SK-N-DZ (cell line): ENCODE measurements around the gene ARID2.

ENCODE experiments used
- DNase-seq: peaks from one replicate; pipeline ENCODE4 v3.0.0-alpha.2; 2015; ENCODE audit warnings: low spot score

ARID2 gene

GRCh38 chr12:45850302-45850701 is 120.8 kb downstream of the ARID2 start:
- no peak for DNase-seq

GRCh38 chr12:45852508-45852907 is 123.0 kb downstream of the ARID2 start:
- DNase-seq, result no peak

GRCh38 chr12:45853550-45853949 is 124.0 kb downstream of the ARID2 start:
- DNase-seq, result no peak

- no peak for DNase-seq
These were observed 133.8 kb downstream of the ARID2 start for GRCh38 chr12:45863332-45863731.

GRCh38 chr12:45866299-45866698 is 136.8 kb downstream of the ARID2 start:
- DNase-seq, result no peak

- no peak for DNase-seq
These were observed 142.9 kb downstream of the ARID2 start for GRCh38 chr12:45872446-45872845.

- no peak for DNase-seq
These were observed 147.6 kb downstream of the ARID2 start for GRCh38 chr12:45877069-45877468.

- no peak for DNase-seq
These were observed 149.2 kb downstream of the ARID2 start for GRCh38 chr12:45878630-45879255.

GRCh38 chr12:45879363-45879895 is 149.9 kb downstream of the ARID2 start:
- no peak for DNase-seq

GRCh38 chr12:45880533-45880932 is 151.0 kb downstream of the ARID2 start:
- no peak for DNase-seq

- DNase-seq, result no peak
These were observed 153.7 kb downstream of the ARID2 start for GRCh38 chr12:45883187-45883586.

GRCh38 chr12:45886685-45887084 is 157.2 kb downstream of the ARID2 start:
- no peak for DNase-seq

GRCh38 chr12:45887544-45887943 is 158.0 kb downstream of the ARID2 start:
- DNase-seq, result no peak

- no peak for DNase-seq
These were observed 160.8 kb downstream of the ARID2 start for GRCh38 chr12:45890276-45890675.

- DNase-seq, result no peak
These were observed 163.7 kb downstream of the ARID2 start for GRCh38 chr12:45893240-45893639.

GRCh38 chr12:45895961-45896360 is 166.5 kb downstream of the ARID2 start:
- no peak for DNase-seq

GRCh38 chr12:45898094-45898493 is 168.6 kb downstream of the ARID2 start:
- DNase-seq, result no peak

GRCh38 chr12:45907955-45908354 is 178.4 kb downstream of the ARID2 start:
- no peak for DNase-seq

- DNase-seq, result no peak
These were observed 179.7 kb downstream of the ARID2 start for GRCh38 chr12:45909041-45909713.

- DNase-seq, result no peak
These were observed 183.3 kb downstream of the ARID2 start for GRCh38 chr12:45912774-45913173.

GRCh38 chr12:45913631-45914030 is 184.1 kb downstream of the ARID2 start:
- no peak for DNase-seq

- no peak for DNase-seq
These were observed 184.6 kb downstream of the ARID2 start for GRCh38 chr12:45914090-45914489.

GRCh38 chr12:45915405-45915804 is 185.9 kb downstream of the ARID2 start:
- DNase-seq, result no peak
